Liver (tissue), 9 donors: ENCODE data around the gene GPR39. TPM values are rescaled to one million over a fixed set of nuclear protein-coding genes. Genes with fewer than 3 reads are reported as not detected.

Experiments
- DNase-seq: peaks from one replicate; pipeline ENCODE4 v3.0.0-alpha.2; 2017; ENCODE audit warnings: low spot score
- H3K27ac ChIP-seq, 2 donors: one replicate each; pipeline ENCODE4 v1.7.0; 2013; ENCODE audit warnings: inconsistent platforms in 2 of 2, low read length in 2 of 2, control low read depth in 1 of 2, low read depth in 1 of 2, mild to moderate bottlenecking in 1 of 2
- H3K27me3 ChIP-seq, 4 donors: one replicate each; pipeline versions ENCODE4 v1.6.1 to v1.7.0; 2013; ENCODE audit warnings: low read length in 3 of 4, inconsistent platforms in 1 of 4, mild to moderate bottlenecking in 1 of 4, moderate library complexity in 1 of 4; ENCODE audit not compliant: control insufficient read depth in 4 of 4, insufficient read depth in 4 of 4
- H3K36me3 ChIP-seq, 4 donors: one replicate each; pipeline versions ENCODE4 v1.6.1 to v1.7.0; 2013; ENCODE audit warnings: low read length in 3 of 4, mild to moderate bottlenecking in 3 of 4, low read depth in 1 of 4, moderate library complexity in 1 of 4; ENCODE audit not compliant: control insufficient read depth in 4 of 4, insufficient read depth in 3 of 4
- H3K4me1 ChIP-seq, 4 donors: one replicate each; pipeline versions ENCODE4 v1.6.1 to v1.7.0; 2013; ENCODE audit warnings: low read length in 3 of 4, mild to moderate bottlenecking in 3 of 4, moderate library complexity in 1 of 4; ENCODE audit not compliant: control insufficient read depth in 4 of 4, insufficient read depth in 4 of 4
- H3K4me3 ChIP-seq, 3 donors: one replicate each; pipeline versions ENCODE4 v1.6.1 to v1.7.0; 2013; ENCODE audit warnings: low read length in 3 of 3, control low read depth in 1 of 3, low read depth in 1 of 3, mild to moderate bottlenecking in 1 of 3
- H3K9ac ChIP-seq, 2 donors: one replicate each; pipeline ENCODE4 v1.7.0; 2013; ENCODE audit warnings: low read length in 2 of 2, mild to moderate bottlenecking in 2 of 2, moderate library complexity in 2 of 2, control low read depth in 1 of 2, low read depth in 1 of 2
- H3K9me3 ChIP-seq, 4 donors: one replicate each; pipeline versions ENCODE4 v1.6.1 to v1.7.0; 2013; ENCODE audit warnings: low read length in 3 of 4; ENCODE audit not compliant: control insufficient read depth in 4 of 4
- ATF3 ChIP-seq: IDR thresholded peaks from 2 replicates; pipeline ENCODE4 v1.6.1; 2016; ENCODE audit warnings: antibody characterized with exemption
- CTCF ChIP-seq: fragments of 150-350 bp; IDR thresholded peaks from 2 replicates; pipeline ENCODE4 v1.5.1; 2017; ENCODE audit warnings: improper control_type of control experiment, low read depth, low read length; ENCODE audit not compliant: missing input control
- EGR1 ChIP-seq, 2 donors: IDR thresholded peaks; 2 replicates each; pipeline ENCODE4 v1.6.1; 2016 to 2018; ENCODE audit warnings: antibody characterized with exemption in 2 of 2, low read depth in 2 of 2
- FOXA1 ChIP-seq: IDR thresholded peaks from 2 replicates; pipeline ENCODE4 v1.6.1; 2016; ENCODE audit warnings: antibody characterized with exemption
- FOXA2 ChIP-seq: IDR thresholded peaks from 2 replicates; pipeline ENCODE4 v1.6.1; 2016; ENCODE audit warnings: antibody characterized with exemption
- GABPA ChIP-seq, 2 donors: IDR thresholded peaks in 1 of 2; conservative IDR thresholded peaks in 1 of 2; 2 replicates each; pipeline ENCODE4 v1.6.1; 2016; ENCODE audit warnings: antibody characterized with exemption in 2 of 2, mild to moderate bottlenecking in 1 of 2, moderate library complexity in 1 of 2
- HNF4A ChIP-seq, 2 donors: conservative IDR thresholded peaks; 2 replicates each; pipeline ENCODE4 v1.6.1; 2016; ENCODE audit warnings: antibody characterized with exemption in 2 of 2, mild to moderate bottlenecking in 2 of 2
- HNF4G ChIP-seq: IDR thresholded peaks from 2 replicates; pipeline ENCODE4 v1.6.1; 2016; ENCODE audit warnings: antibody characterized with exemption
- JUND ChIP-seq, 2 donors: IDR thresholded peaks; 2 replicates each; pipeline ENCODE4 v1.6.1; 2016; ENCODE audit warnings: antibody characterized with exemption in 2 of 2
- MAX ChIP-seq: IDR thresholded peaks from 2 replicates; pipeline ENCODE4 v1.6.1; 2016; ENCODE audit warnings: antibody characterized with exemption
- NR2F2 ChIP-seq: IDR thresholded peaks from 2 replicates; pipeline ENCODE4 v1.6.1; 2016; ENCODE audit warnings: antibody characterized with exemption
- RAD21 ChIP-seq, 2 donors: IDR thresholded peaks; 2 replicates each; pipeline ENCODE4 v1.6.1; 2016; ENCODE audit warnings: antibody characterized with exemption in 2 of 2, mild to moderate bottlenecking in 2 of 2
- REST ChIP-seq: IDR thresholded peaks from 2 replicates; pipeline ENCODE4 v1.6.1; 2016; ENCODE audit warnings: antibody characterized with exemption, mild to moderate bottlenecking
- RXRA ChIP-seq, 2 donors: IDR thresholded peaks; 2 replicates each; pipeline ENCODE4 v1.6.1; 2017 to 2018; ENCODE audit warnings: antibody characterized with exemption in 2 of 2, mild to moderate bottlenecking in 1 of 2
- SP1 ChIP-seq: IDR thresholded peaks from 2 replicates; pipeline ENCODE4 v1.6.1; 2018; ENCODE audit warnings: antibody characterized with exemption, mild to moderate bottlenecking
- TAF1 ChIP-seq: conservative IDR thresholded peaks from 2 replicates; pipeline ENCODE4 v1.6.1; 2016; ENCODE audit warnings: antibody characterized with exemption, mild to moderate bottlenecking
- YY1 ChIP-seq: IDR thresholded peaks from 2 replicates; pipeline ENCODE4 v1.6.1; 2016; ENCODE audit warnings: antibody characterized with exemption, mild to moderate bottlenecking
- ZBTB33 ChIP-seq: IDR thresholded peaks from 2 replicates; pipeline ENCODE4 v1.6.1; 2016; ENCODE audit warnings: antibody characterized with exemption
- WGBS: extraction: QIAGEN DNeasy Blood & Tissue Kit; methylation state at CpG from one replicate; pipeline ENCODE4 v1.1.7; 2013; 5-methylcytosine and 5-hydroxymethylcytosine counted together
- polyA plus RNA-seq, 2 donors: library from polyadenylated mRNA; stranded (reverse) in 1 of 2; unstranded in 1 of 2; fragments of 200-250 nt in 1 of 2; fragments of >200 nt in 1 of 2; fragmentation: Nextera tagmentation in 1 of 2; extraction: Ambion mirVana in 1 of 2; gene quantifications; one replicate each; pipeline versions ENCODE4 v1.2.1 to v1.2.3, GENCODE V29; 2013 to 2015
- total RNA-seq, 2 donors: library from RNA; depleted of rRNA; stranded (reverse); fragments of >200 nt; gene quantifications; one replicate each; pipeline ENCODE4 v1.2.3, GENCODE V29; 2014
- donor health status: healthy.
- donor health status: healthy.
- donor health status: healthy.
- donor health status: healthy.
- donor health status: healthy.

The GPR39 gene
- total and polyA plus RNA-seq, 4 donors: 2.2 to 13.0 (median 2.8) TPM

GRCh38 chr2:132627536-132627935 is 210.9 kb downstream of the GPR39 start (continued):
- no peak for TF ChIP-seq REST
- TF ChIP-seq JUND (IDR thresholded peaks at IDR 0.05): no peak
- no peak for TF ChIP-seq EGR1 (IDR thresholded peaks at IDR 0.05; ENCODE audit: low read depth in 2 of 2)
- no peak for TF ChIP-seq FOXA1
- TF ChIP-seq RAD21 (IDR thresholded peaks at IDR 0.05): no peak

- peaks cover 4 to 31% (median 23%) of the 10 kb centered on the region in 4 donors for H3K4me1 ChIP-seq
- H3K9ac ChIP-seq: no peak overlapping the region
- DNase-seq: no peak
- peak overlapping the region; percentile 61 to 71 for H3K27ac ChIP-seq
- no peak overlapping the region for H3K4me3 ChIP-seq
- no peaks in the 10 kb centered on the region for H3K27me3 ChIP-seq
- no peaks in the 10 kb centered on the region for H3K9me3 ChIP-seq
- TF ChIP-seq REST (peak; percentile 75), RAD21 (IDR thresholded peaks at IDR 0.05) (peak; percentile 55 to 57), EGR1 (IDR thresholded peaks at IDR 0.05; ENCODE audit: low read depth in 2 of 2) (peak; percentile 38 to 53), FOXA1 (peak; percentile 24), GABPA (IDR thresholded peaks at IDR 0.05 in 1 of 2, conservative IDR thresholded peaks at IDR 0.05 in 1 of 2) (peak in 1 of 2 donors; percentile 53), ATF3 (peak; percentile 52), ZBTB33 (peak; percentile 70), HNF4A (conservative IDR thresholded peaks at IDR 0.05) (peak; percentile 99), SP1 (peak; percentile 99), JUND (IDR thresholded peaks at IDR 0.05) (peak in 1 of 2 donors; percentile 90), YY1 (peak; percentile 82), CTCF (no peak), MAX (peak; percentile 84), FOXA2 (peak; percentile 48), HNF4G (peak; percentile 98), NR2F2 (peak; percentile 89), TAF1 (no peak), RXRA (IDR thresholded peaks at IDR 0.05) (peak; percentile 93)
- WGBS: 24% methylated on average over 6 of the region's 6 CpGs
- H3K36me3 ChIP-seq: no peaks in the 10 kb centered on the region
Observed at GRCh38 chr2:132632000-132632649, 215.5 kb downstream of the GPR39 start.
